Neural progenitor cell (in vitro differentiated cells): ENCODE measurements around the gene CYP2C19. TPM values are rescaled to one million over a fixed set of nuclear protein-coding genes. Genes with fewer than 3 reads are reported as not detected.

ENCODE experiments used
- DNase-seq: peaks from one replicate; pipeline ENCODE4 v3.0.0-alpha.2; 2016; ENCODE audit warnings: low spot score
- H2AFZ ChIP-seq: fragments of 200-600 bp; sonication (generic); replicated peaks from 2 replicates; pipeline ENCODE4 v1.6.1; 2016; ENCODE audit warnings: antibody characterized with exemption
- H3F3A ChIP-seq: fragments of 200-600 bp; sonication (generic); 2 replicates; pipeline ENCODE4 v1.6.1; 2016; ENCODE audit warnings: antibody characterized with exemption, low read depth
- H3K27ac ChIP-seq: fragments of 200-600 bp; sonication (generic); 2 replicates; pipeline ENCODE4 v1.5.1; 2016; ENCODE audit warnings: mild to moderate bottlenecking
- H3K27me3 ChIP-seq: fragments of 200-600 bp; sonication (generic); 2 replicates; pipeline ENCODE4 v1.6.1; 2016; ENCODE audit warnings: mild to moderate bottlenecking, moderate library complexity
- H3K36me3 ChIP-seq: fragments of 200-600 bp; sonication (generic); 2 replicates; pipeline ENCODE4 v1.5.1; 2016
- H3K4me1 ChIP-seq: fragments of 200-600 bp; sonication (generic); 2 replicates; pipeline ENCODE4 v1.6.1; 2016; ENCODE audit warnings: mixed run types
- H3K4me2 ChIP-seq: fragments of 200-600 bp; sonication (generic); 2 replicates; pipeline ENCODE4 v1.6.1; 2016
- H3K4me3 ChIP-seq: fragments of 200-600 bp; sonication (generic); 2 replicates; pipeline ENCODE4 v1.5.1; 2016
- H3K79me2 ChIP-seq: fragments of 200-600 bp; sonication (generic); 2 replicates; pipeline ENCODE4 v1.6.1; 2016; ENCODE audit warnings: low read depth
- H3K9ac ChIP-seq: fragments of 200-600 bp; sonication (generic); 2 replicates; pipeline ENCODE4 v1.6.1; 2016
- H3K9me3 ChIP-seq: fragments of 200-600 bp; sonication (generic); 2 replicates; pipeline ENCODE4 v1.5.1; 2016; ENCODE audit warnings: low read depth
- H4K20me1 ChIP-seq: fragments of 200-600 bp; sonication (generic); 2 replicates; pipeline ENCODE4 v1.6.1; 2016; ENCODE audit warnings: low read depth
- H3K27ac Mint-ChIP-seq: 3 replicates; pipeline ENCODE4 v1.8.0; 2021; ENCODE audit warnings: mixed read lengths
- H3K27me3 Mint-ChIP-seq: 2 replicates; pipeline ENCODE4 v1.8.0; 2022; ENCODE audit warnings: low read depth, mild to moderate bottlenecking, inconsistent platforms, moderate library complexity, mixed read lengths; ENCODE audit not compliant: insufficient read depth
- H3K36me3 Mint-ChIP-seq: 3 replicates; pipeline ENCODE4 v1.8.0; 2021; ENCODE audit warnings: mixed read lengths
- H3K4me1 Mint-ChIP-seq: 3 replicates; pipeline ENCODE4 v1.8.0; 2021; ENCODE audit warnings: mixed read lengths
- H3K4me3 Mint-ChIP-seq: 3 replicates; pipeline ENCODE4 v1.8.0; 2021; ENCODE audit warnings: mild to moderate bottlenecking, moderate library complexity, mixed read lengths
- H3K9me3 Mint-ChIP-seq: 3 replicates; pipeline ENCODE4 v1.8.0; 2020; ENCODE audit warnings: mixed read lengths
- CTCF ChIP-seq: fragments of 200-600 bp; sonication (generic); IDR thresholded peaks from 2 replicates; pipeline ENCODE4 v1.5.1; 2017; ENCODE audit warnings: antibody characterized with exemption, mild to moderate bottlenecking
- EZH2 ChIP-seq: fragments of 200-600 bp; sonication (generic); IDR thresholded peaks from 2 replicates; pipeline ENCODE4 v1.6.1; 2017; ENCODE audit warnings: antibody characterized with exemption, mild to moderate bottlenecking, moderate library complexity
- EZH2phosphoT487 ChIP-seq: fragments of 200-600 bp; sonication (generic); IDR thresholded peaks from 2 replicates; pipeline ENCODE4 v1.6.1; 2017; ENCODE audit warnings: antibody characterized with exemption
- total RNA-seq: library from RNA; depleted of rRNA; stranded (reverse); fragments of >200 nt; gene quantifications from 2 replicates; pipeline ENCODE4 v1.2.3, GENCODE V29; 2015; ENCODE audit warnings: low replicate concordance

The CYP2C19 gene
- not detected in 2 replicates for total RNA-seq

GRCh38 chr10:94762393-94762792 lies at the start of gene CYP2C19:
TSS of gene CYP2C19 (plus strand) at chr10:94762681. CDS start at chr10:94762706, 25 bp downstream.
- Histone ChIP-seq H3K9me3 (no peaks in the 10 kb centered on the region), H3K79me2 (no peaks in the 10 kb centered on the region), H3K9ac (no peak within 1 kb of the TSS), H3K4me1 (no peaks in the 10 kb centered on the region), H3F3A (no peaks in the 10 kb centered on the region), H4K20me1 (no peaks in the 10 kb centered on the region), H3K27ac (no peak within 1 kb of the TSS), H3K36me3 (no peaks in the 10 kb centered on the region), H3K27me3 (no peaks in the 10 kb centered on the region), H2AFZ (no peak within 1 kb of the TSS), H3K4me3 (no peak within 1 kb of the TSS), H3K4me2 (no peak within 1 kb of the TSS)
- Mint-ChIP-seq H3K27ac (no peak within 1 kb of the TSS), H3K36me3 (no peaks in the 10 kb centered on the region), H3K27me3 (no peaks in the 10 kb centered on the region), H3K9me3 (peaks cover 2% of the 10 kb centered on the region), H3K4me3 (no peak within 1 kb of the TSS), H3K4me1 (no peaks in the 10 kb centered on the region)
- DNase-seq = no peak
- TF ChIP-seq EZH2 = no peak
- TF ChIP-seq CTCF = no peak

GRCh38 chr10:94725871-94726270 lies 36.6 kb upstream of the CYP2C19 start:
- Histone ChIP-seq H3K9me3 (no peaks in the 10 kb centered on the region), H3K4me2 (no peak overlapping the region), H2AFZ (no peak overlapping the region), H3K27ac (no peak overlapping the region), H3F3A (no peaks in the 10 kb centered on the region), H3K4me3 (no peak overlapping the region), H3K4me1 (no peaks in the 10 kb centered on the region), H3K79me2 (no peaks in the 10 kb centered on the region), H3K9ac (no peak overlapping the region), H4K20me1 (no peaks in the 10 kb centered on the region), H3K36me3 (no peaks in the 10 kb centered on the region), H3K27me3 (no peaks in the 10 kb centered on the region)
- DNase-seq = no peak
- no peaks in the 10 kb centered on the region for H3K4me1 Mint-ChIP-seq
- H3K27ac Mint-ChIP-seq = no peak overlapping the region
- no peaks in the 10 kb centered on the region for H3K27me3 Mint-ChIP-seq
- H3K4me3 Mint-ChIP-seq = no peak overlapping the region
- H3K36me3 Mint-ChIP-seq = no peaks in the 10 kb centered on the region
- no peak for TF ChIP-seq EZH2phosphoT487
- H3K9me3 Mint-ChIP-seq = no peaks in the 10 kb centered on the region

GRCh38 chr10:94735197-94735596 lies 27.3 kb upstream of the CYP2C19 start:
- TF ChIP-seq EZH2 (no peak), EZH2phosphoT487 (no peak), CTCF (no peak)
- H3K9me3 Mint-ChIP-seq = no peaks in the 10 kb centered on the region

GRCh38 chr10:94738588-94738987 lies 23.9 kb upstream of the CYP2C19 start:
- H3K27me3 ChIP-seq = no peaks in the 10 kb centered on the region
- H3K9ac ChIP-seq = no peak overlapping the region
- no peak overlapping the region for H3K27ac ChIP-seq
- Mint-ChIP-seq H3K36me3 (no peaks in the 10 kb centered on the region), H3K4me1 (no peaks in the 10 kb centered on the region), H3K4me3 (no peak overlapping the region), H3K9me3 (peaks cover 2% of the 10 kb centered on the region), H3K27me3 (no peaks in the 10 kb centered on the region), H3K27ac (no peak overlapping the region)
- no peak overlapping the region for H3K4me2 ChIP-seq
- no peak overlapping the region for H2AFZ ChIP-seq
- H3K4me3 ChIP-seq = no peak overlapping the region
- no peaks in the 10 kb centered on the region for H3K4me1 ChIP-seq
- H4K20me1 ChIP-seq = no peaks in the 10 kb centered on the region
- H3K79me2 ChIP-seq = no peaks in the 10 kb centered on the region
- no peak for TF ChIP-seq EZH2phosphoT487
- no peak for TF ChIP-seq CTCF
- TF ChIP-seq EZH2 = no peak
- no peaks in the 10 kb centered on the region for H3F3A ChIP-seq
- no peaks in the 10 kb centered on the region for H3K36me3 ChIP-seq
- no peak for DNase-seq
- H3K9me3 ChIP-seq = no peaks in the 10 kb centered on the region

More at GRCh38 chr10:94735197-94735596, 27.3 kb upstream of the CYP2C19 start:
- H3K4me2 ChIP-seq = no peak overlapping the region
- H4K20me1 ChIP-seq = no peaks in the 10 kb centered on the region
- peaks cover 3% of the 10 kb centered on the region for H3K9me3 ChIP-seq
- H3F3A ChIP-seq = no peaks in the 10 kb centered on the region
- H3K4me1 ChIP-seq = no peaks in the 10 kb centered on the region
- no peaks in the 10 kb centered on the region for H3K79me2 ChIP-seq
- H3K9ac ChIP-seq = no peak overlapping the region
- no peak for DNase-seq
- Mint-ChIP-seq H3K27ac (no peak overlapping the region), H3K4me1 (no peaks in the 10 kb centered on the region), H3K27me3 (no peaks in the 10 kb centered on the region), H3K36me3 (no peaks in the 10 kb centered on the region), H3K4me3 (no peak overlapping the region)
- no peak overlapping the region for H2AFZ ChIP-seq
- H3K27ac ChIP-seq = no peak overlapping the region
- no peaks in the 10 kb centered on the region for H3K36me3 ChIP-seq
- no peaks in the 10 kb centered on the region for H3K27me3 ChIP-seq
- no peak overlapping the region for H3K4me3 ChIP-seq
